Stomach (tissue), 9 donors: Measurements from ENCODE around the gene MYO10. TPM values are rescaled to one million over a fixed set of nuclear protein-coding genes. Genes with fewer than 3 reads are reported as not detected.

Experiments
- DNase-seq, 2 donors: peaks; one replicate each; pipeline versions ENCODE4 v3.0.0 to v3.0.0-alpha.2; 2013 to 2019
- H3K27ac ChIP-seq, 5 donors: fragments of 200-600 bp in 4 of 5; sonication (generic) in 4 of 5; one replicate each; pipeline ENCODE4 v1.5.1; 2013 to 2019; ENCODE audit warnings: mild to moderate bottlenecking in 1 of 5, moderate library complexity in 1 of 5
- H3K27me3 ChIP-seq, 3 donors: fragments of 200-600 bp; sonication (generic); one replicate each; pipeline ENCODE4 v1.5.1; 2017 to 2019; ENCODE audit warnings: mixed run types in 1 of 3
- H3K36me3 ChIP-seq, 4 donors: fragments of 200-600 bp; sonication (generic); 1 replicate in 3 of 4; 2 replicates in 1 of 4; pipeline ENCODE4 v1.5.1; 2016 to 2019
- H3K4me1 ChIP-seq, 4 donors: fragments of 200-600 bp; sonication (generic); one replicate each; pipeline ENCODE4 v1.5.1; 2016 to 2019
- H3K4me3 ChIP-seq, 4 donors: fragments of 200-600 bp; sonication (generic) in 3 of 4; one replicate each; pipeline ENCODE4 v1.5.1; 2016 to 2019; ENCODE audit warnings: mild to moderate bottlenecking in 1 of 4
- H3K9me3 ChIP-seq, 4 donors: fragments of 200-600 bp; sonication (generic); one replicate each; pipeline ENCODE4 v1.5.1; 2016 to 2019
- CTCF ChIP-seq, 7 experiments: fragments of 450-650 bp in 4 of 7; fragments of 200-600 bp in 3 of 7; sonication (generic) in 3 of 7; IDR thresholded peaks; one replicate each; pipeline ENCODE4 v1.5.1; 2016 to 2019; ENCODE audit warnings: antibody characterized with exemption in 7 of 7, control low read depth in 2 of 7, mild to moderate bottlenecking in 1 of 7
- EP300 ChIP-seq: sonication (generic); formaldehyde crosslinking; IDR thresholded peaks from one replicate; pipeline ENCODE4 v1.6.1; 2017; ENCODE audit warnings: antibody characterized with exemption
- POLR2A ChIP-seq, 4 donors: fragments of 450-650 bp; IDR thresholded peaks; one replicate each; pipeline ENCODE4 v1.6.1; 2016; ENCODE audit warnings: antibody characterized with exemption in 4 of 4, control low read depth in 2 of 4, mild to moderate bottlenecking in 1 of 4, moderate library complexity in 1 of 4
- POLR2AphosphoS5 ChIP-seq, 3 donors: sonication (generic); formaldehyde crosslinking; IDR thresholded peaks; one replicate each; pipeline ENCODE4 v1.6.1; 2016; ENCODE audit warnings: antibody characterized with exemption in 3 of 3
- WGBS, 5 donors: extraction: QIAGEN DNeasy Blood & Tissue Kit in 3 of 5; methylation state at CpG; one replicate each; pipeline versions ENCODE4 v1.1.5 to v1.1.7; 2013 to 2018; 5-methylcytosine and 5-hydroxymethylcytosine counted together
- intact Hi-C: fragments of 100-400 bp; cut with DNase I; formaldehyde crosslinking; loops from one replicate; pipeline ENCODE4 v1.15.1; 2023; ENCODE audit warnings: low total_unique reads
- polyA plus RNA-seq, 3 donors: library from polyadenylated mRNA; stranded (reverse); fragments of 200-250 nt; gene quantifications; one replicate each; pipeline ENCODE4 v1.2.3, GENCODE V29; 2013
- total RNA-seq, 5 donors: library from RNA; depleted of rRNA; stranded (reverse); fragments of >200 nt; gene quantifications; one replicate each; pipeline versions ENCODE4 v1.1.0 to v1.2.3, GENCODE V29; 2014 to 2016
- donor health status: healthy with polysubstance abuse.
- donor health status: Bipolar disorder and iron deficiency.
- donor health status: healthy.

The MYO10 gene
- total and polyA plus RNA-seq, 8 donors: 6.8 to 233 (median 76.5) TPM

DNA sequence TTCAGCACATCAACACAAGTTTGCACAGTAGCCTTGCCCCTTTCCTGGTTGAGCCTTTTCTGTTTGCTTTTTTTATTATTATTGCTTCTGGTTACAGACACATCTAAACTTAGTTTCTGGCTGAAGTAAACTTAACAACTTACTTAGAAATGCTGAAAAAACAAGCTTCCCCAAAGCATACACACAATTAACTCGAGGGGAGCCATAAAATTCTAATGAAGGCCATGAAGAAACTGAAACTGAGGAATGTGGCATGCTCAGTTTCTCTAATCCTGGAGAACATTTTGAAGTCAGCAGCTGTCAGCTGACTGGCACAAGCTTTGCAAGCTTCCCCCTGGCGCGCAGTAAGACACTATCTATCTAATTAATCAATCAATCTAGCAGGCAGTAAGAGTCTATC is 3.7 kb downstream of the MYO10 start:
- peak overlapping the region; percentile 54 to 88 (median 68) for H3K27ac ChIP-seq
- TF ChIP-seq POLR2A (IDR thresholded peaks at IDR 0.05) (no peak), EP300 (no peak), POLR2AphosphoS5 (IDR thresholded peaks at IDR 0.05) (no peak), CTCF (IDR thresholded peaks at IDR 0.05) (no peak)
- H3K27me3 ChIP-seq: peaks cover 0 to 31% (median 0%) of the 10 kb centered on the region in 3 donors
- intact Hi-C loops: loop anchor here (10.0 kb wide), 3 partner anchors 128 to 252 kb away; no protein-coding TSS in a partner anchor
- no peaks in the 10 kb centered on the region for H3K9me3 ChIP-seq
- peaks cover 21 to 67% (median 60%) of the 10 kb centered on the region in 4 donors for H3K4me1 ChIP-seq
- peak overlapping the region in 3 of 4 donors; percentile 88 to 91 (median 89) for H3K4me3 ChIP-seq
- H3K36me3 ChIP-seq: no peaks in the 10 kb centered on the region
- 23 to 49% (median 32%) methylated on average over 3 of the region's 3 CpGs for WGBS, 5 donors
- DNase-seq: no peak

- Histone ChIP-seq H3K9me3 (no peaks in the 10 kb centered on the region), H3K27ac (peak overlapping the region; percentile 54 to 88 (median 73)), H3K36me3 (no peaks in the 10 kb centered on the region), H3K27me3 (peaks cover 0 to 31% (median 0%) of the 10 kb centered on the region in 3 donors), H3K4me3 (peak overlapping the region in 1 of 4 donors; percentile 91), H3K4me1 (peaks cover 23 to 61% (median 57%) of the 10 kb centered on the region in 4 donors)
- WGBS, 5 donors: 25 to 46% (median 34%) methylated on average over 5 of the region's 5 CpGs
- peak; percentile 84 to 91 for DNase-seq
- intact Hi-C loops: loop anchor here (10.0 kb wide), 3 partner anchors 127 to 253 kb away; no protein-coding TSS in a partner anchor
- TF ChIP-seq EP300 (no peak), CTCF (IDR thresholded peaks at IDR 0.05) (peak in 1 of 7 experiments; percentile 21), POLR2AphosphoS5 (IDR thresholded peaks at IDR 0.05) (peak in 2 of 3 donors; percentile 70 to 72)
These were observed 4.6 kb downstream of the MYO10 start for GRCh38 chr5:16931334-16932110.

DNA sequence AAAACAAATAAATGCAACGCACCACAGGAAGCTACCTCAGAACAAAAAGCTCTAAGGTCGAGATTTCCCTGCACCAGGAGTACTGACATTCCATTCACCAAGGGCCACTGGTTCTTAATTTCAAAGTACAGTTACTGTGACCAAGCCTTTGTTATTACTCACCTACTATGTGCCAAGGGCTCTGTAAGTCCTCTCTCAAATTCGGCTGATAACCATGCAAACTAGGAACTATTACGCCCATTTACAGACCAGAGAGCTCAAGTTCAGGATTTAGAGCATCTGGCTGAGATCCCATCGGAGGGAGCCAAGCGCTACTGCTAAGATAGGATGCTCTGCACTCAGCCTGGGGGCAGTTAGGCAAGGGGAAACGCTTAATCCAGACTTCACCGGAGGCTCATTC is 5.6 kb downstream of the MYO10 start:
- H3K27ac ChIP-seq: peak overlapping the region; percentile 54 to 88 (median 73)
- no peaks in the 10 kb centered on the region for H3K9me3 ChIP-seq
- H3K27me3 ChIP-seq: peaks cover 0 to 22% (median 0%) of the 10 kb centered on the region in 3 donors
- no peaks in the 10 kb centered on the region for H3K36me3 ChIP-seq
- TF ChIP-seq EP300: no peak
- H3K4me3 ChIP-seq: peak overlapping the region in 1 of 4 donors; percentile 9
- peaks cover 23 to 66% (median 53%) of the 10 kb centered on the region in 4 donors for H3K4me1 ChIP-seq
- DNase-seq: no peak
- intact Hi-C loops: loop anchor here (10.0 kb wide), 3 partner anchors 126 to 254 kb away; no protein-coding TSS in a partner anchor
- WGBS, 5 donors: 54 to 73% (median 63%) methylated on average over 8 of the region's 8 CpGs

DNA sequence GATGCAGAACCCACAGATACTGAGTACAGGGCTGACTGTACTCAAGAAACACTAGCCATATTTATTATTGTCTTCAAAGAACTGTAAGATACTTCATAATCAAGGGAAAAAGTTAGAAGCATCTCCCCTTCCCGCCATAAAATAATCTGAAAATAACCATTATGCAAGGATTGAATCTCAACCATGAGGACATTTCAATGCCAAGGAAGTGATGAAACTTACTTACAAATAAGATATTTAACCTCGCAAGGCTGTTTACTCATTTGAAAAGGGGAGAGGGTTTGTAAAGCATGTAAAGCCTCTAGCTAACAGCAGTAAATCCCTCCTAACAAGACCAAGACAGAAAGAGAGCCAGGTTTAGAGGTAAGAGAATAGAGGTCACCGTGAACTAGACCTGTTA is 6.3 kb downstream of the MYO10 start:
- no peaks in the 10 kb centered on the region for H3K36me3 ChIP-seq
- peak overlapping the region in 4 of 5 donors; percentile 65 to 88 (median 72) for H3K27ac ChIP-seq
- no peaks in the 10 kb centered on the region for H3K9me3 ChIP-seq
- H3K4me1 ChIP-seq: peaks cover 23 to 66% (median 50%) of the 10 kb centered on the region in 4 donors
- H3K4me3 ChIP-seq: no peak overlapping the region
- no peak for DNase-seq
- WGBS, 5 donors: 55 to 66% (median 65%) methylated on average over 3 of the region's 3 CpGs
- no peak for TF ChIP-seq CTCF (IDR thresholded peaks at IDR 0.05)
- no peak for TF ChIP-seq POLR2AphosphoS5 (IDR thresholded peaks at IDR 0.05)
- TF ChIP-seq EP300: no peak
- TF ChIP-seq POLR2A (IDR thresholded peaks at IDR 0.05): no peak
- intact Hi-C loops: loop anchor here (10.0 kb wide), 3 partner anchors 125 to 255 kb away; no protein-coding TSS in a partner anchor
- peaks cover 0 to 15% (median 0%) of the 10 kb centered on the region in 3 donors for H3K27me3 ChIP-seq
